ENCODE data around the gene FAR2. TPM values are rescaled to one million over a fixed set of nuclear protein-coding genes. Genes with fewer than 3 reads are reported as not detected.

The FAR2 gene
- total RNA-seq, 1 donor from 2014 or later, result 3.9 TPM

- H3K79me2 ChIP-seq (ENCODE audit: insufficient read depth, low read length), result no peaks in the 10 kb centered on the region
- no peak overlapping the region for H3K4me3 Mint-ChIP-seq (ENCODE audit: unreplicated experiment)
- H3K4me1 Mint-ChIP-seq (ENCODE audit: low read depth, unreplicated experiment), result peaks cover 13% of the 10 kb centered on the region
- peaks cover 3% of the 10 kb centered on the region for H3K4me1 ChIP-seq (ENCODE audit: insufficient read depth, low read length)
- TF ChIP-seq EZH2 (IDR thresholded peaks at IDR 0.05; ENCODE audit: insufficient read depth, low read length) (no peak), CTCF (IDR thresholded peaks at IDR 0.05; ENCODE audit: insufficient read depth, low read depth, low read length) (no peak)
- H3K27me3 Mint-ChIP-seq (ENCODE audit: low read depth, unreplicated experiment), result no peaks in the 10 kb centered on the region
- no peaks in the 10 kb centered on the region for H4K20me1 ChIP-seq (ENCODE audit: insufficient read depth, low read length)
- H3K9ac ChIP-seq (ENCODE audit: low read length), result no peak overlapping the region
- H3K4me2 ChIP-seq (ENCODE audit: low read length), result no peak overlapping the region
- no peak overlapping the region for H3K4me3 ChIP-seq (ENCODE audit: insufficient read depth, low read depth, low read length)
- DNase-seq (ENCODE audit: low read depth), result no peak
- no peak for FAIRE-seq
- H3K36me3 Mint-ChIP-seq (ENCODE audit: low read depth, unreplicated experiment), result no peaks in the 10 kb centered on the region
- H3K27ac ChIP-seq (ENCODE audit: low read depth, low read length), result no peak overlapping the region
- H3K9me3 Mint-ChIP-seq (ENCODE audit: unreplicated experiment), result no peaks in the 10 kb centered on the region
- no peak overlapping the region for H3K27ac Mint-ChIP-seq (ENCODE audit: unreplicated experiment)
- H2AFZ ChIP-seq (ENCODE audit: low read depth, low read length), result no peak overlapping the region
- H3K36me3 ChIP-seq (ENCODE audit: insufficient read depth, low read length), result no peaks in the 10 kb centered on the region
- H3K27me3 ChIP-seq (ENCODE audit: insufficient read depth, low read length), result no peaks in the 10 kb centered on the region
- no peaks in the 10 kb centered on the region for H3K9me3 ChIP-seq (ENCODE audit: insufficient read depth, low read depth, low read length)
Observed at GRCh38 chr12:29273178-29273843, 124.2 kb downstream of the FAR2 start.

GRCh38 chr12:29275834-29276233, 126.8 kb downstream of the FAR2 start:
- Histone ChIP-seq H4K20me1 (ENCODE audit: insufficient read depth, low read length) (no peaks in the 10 kb centered on the region), H3K79me2 (ENCODE audit: insufficient read depth, low read length) (no peaks in the 10 kb centered on the region), H3K27me3 (ENCODE audit: insufficient read depth, low read length) (no peaks in the 10 kb centered on the region), H3K4me2 (ENCODE audit: low read length) (no peak overlapping the region), H3K4me3 (ENCODE audit: insufficient read depth, low read depth, low read length) (no peak overlapping the region), H3K27ac (ENCODE audit: low read depth, low read length) (no peak overlapping the region), H3K4me1 (ENCODE audit: insufficient read depth, low read length) (peaks cover 10% of the 10 kb centered on the region), H3K9ac (ENCODE audit: low read length) (no peak overlapping the region), H2AFZ (ENCODE audit: low read depth, low read length) (no peak overlapping the region), H3K36me3 (ENCODE audit: insufficient read depth, low read length) (no peaks in the 10 kb centered on the region), H3K9me3 (ENCODE audit: insufficient read depth, low read depth, low read length) (no peaks in the 10 kb centered on the region)
- no peak overlapping the region for H3K27ac Mint-ChIP-seq (ENCODE audit: unreplicated experiment)
- H3K4me3 Mint-ChIP-seq (ENCODE audit: unreplicated experiment), result no peak overlapping the region
- H3K4me1 Mint-ChIP-seq (ENCODE audit: low read depth, unreplicated experiment), result peaks cover 5% of the 10 kb centered on the region
- DNase-seq (ENCODE audit: low read depth) (no peak), FAIRE-seq (no peak)
- H3K36me3 Mint-ChIP-seq (ENCODE audit: low read depth, unreplicated experiment), result no peaks in the 10 kb centered on the region
- TF ChIP-seq CTCF (IDR thresholded peaks at IDR 0.05; ENCODE audit: insufficient read depth, low read depth, low read length) (no peak), EZH2 (IDR thresholded peaks at IDR 0.05; ENCODE audit: insufficient read depth, low read length) (no peak)
- no peaks in the 10 kb centered on the region for H3K9me3 Mint-ChIP-seq (ENCODE audit: unreplicated experiment)
- H3K27me3 Mint-ChIP-seq (ENCODE audit: low read depth, unreplicated experiment), result no peaks in the 10 kb centered on the region

- H3K27me3 Mint-ChIP-seq (ENCODE audit: low read depth, unreplicated experiment), result no peaks in the 10 kb centered on the region
Observed at GRCh38 chr12:29277231-29277630, 128.2 kb downstream of the FAR2 start.

More at GRCh38 chr12:29277231-29277630, 128.2 kb downstream of the FAR2 start:
- H3K36me3 ChIP-seq (ENCODE audit: insufficient read depth, low read length), result no peaks in the 10 kb centered on the region
- no peak overlapping the region for H3K27ac Mint-ChIP-seq (ENCODE audit: unreplicated experiment)
- H3K79me2 ChIP-seq (ENCODE audit: insufficient read depth, low read length), result no peaks in the 10 kb centered on the region
- H3K9ac ChIP-seq (ENCODE audit: low read length), result no peak overlapping the region
- H3K27me3 ChIP-seq (ENCODE audit: insufficient read depth, low read length), result no peaks in the 10 kb centered on the region
- no peak for TF ChIP-seq CTCF (IDR thresholded peaks at IDR 0.05; ENCODE audit: insufficient read depth, low read depth, low read length)
- H3K4me2 ChIP-seq (ENCODE audit: low read length), result no peak overlapping the region
- no peaks in the 10 kb centered on the region for H3K9me3 Mint-ChIP-seq (ENCODE audit: unreplicated experiment)
- H3K36me3 Mint-ChIP-seq (ENCODE audit: low read depth, unreplicated experiment), result no peaks in the 10 kb centered on the region
- H3K4me1 Mint-ChIP-seq (ENCODE audit: low read depth, unreplicated experiment), result peaks cover 9% of the 10 kb centered on the region
- peaks cover 10% of the 10 kb centered on the region for H3K4me1 ChIP-seq (ENCODE audit: insufficient read depth, low read length)
- no peak overlapping the region for H3K4me3 Mint-ChIP-seq (ENCODE audit: unreplicated experiment)
- no peak overlapping the region for H3K4me3 ChIP-seq (ENCODE audit: insufficient read depth, low read depth, low read length)
- FAIRE-seq, result no peak
- H3K27ac ChIP-seq (ENCODE audit: low read depth, low read length), result no peak overlapping the region
- DNase-seq (ENCODE audit: low read depth), result no peak
- no peaks in the 10 kb centered on the region for H4K20me1 ChIP-seq (ENCODE audit: insufficient read depth, low read length)
- H2AFZ ChIP-seq (ENCODE audit: low read depth, low read length), result no peak overlapping the region
- H3K9me3 ChIP-seq (ENCODE audit: insufficient read depth, low read depth, low read length), result no peaks in the 10 kb centered on the region
